Spleen (tissue), 11 donors: ENCODE results near the gene PDIA5. TPM values are rescaled to one million over a fixed set of nuclear protein-coding genes. Genes with fewer than 3 reads are reported as not detected.

Source experiments
- DNase-seq: peaks from one replicate; pipeline ENCODE4 v3.0.0-alpha.2; 2020
- H3K27ac ChIP-seq, 8 donors: fragments of 200-600 bp; sonication (generic) in 7 of 8; 1 replicate in 4 of 8; 2 replicates in 4 of 8; pipeline versions ENCODE4 v1.5.0 to v1.8.0; 2016 to 2021; ENCODE audit warnings: inconsistent platforms in 4 of 8, mild to moderate bottlenecking in 4 of 8, moderate library complexity in 1 of 8
- H3K27me3 ChIP-seq, 7 donors: fragments of 200-600 bp; sonication (generic) in 6 of 7; replicated peaks in 1 of 7; 1 replicate in 4 of 7; 2 replicates in 3 of 7; pipeline versions ENCODE4 v1.5.0 to v1.8.0; 2016 to 2021; ENCODE audit warnings: inconsistent platforms in 3 of 7, mild to moderate bottlenecking in 1 of 7
- H3K36me3 ChIP-seq, 6 donors: fragments of 200-600 bp; sonication (generic) in 5 of 6; 1 replicate in 4 of 6; 2 replicates in 2 of 6; pipeline versions ENCODE4 v1.5.0 to v1.8.0; 2016 to 2021; ENCODE audit warnings: inconsistent platforms in 2 of 6
- H3K4me1 ChIP-seq, 6 donors: fragments of 200-600 bp; sonication (generic) in 5 of 6; 1 replicate in 3 of 6; 2 replicates in 3 of 6; pipeline versions ENCODE4 v1.5.0 to v1.8.0; 2016 to 2021; ENCODE audit warnings: inconsistent platforms in 3 of 6
- H3K4me3 ChIP-seq, 8 donors: fragments of 200-600 bp; sonication (generic) in 7 of 8; 1 replicate in 4 of 8; 2 replicates in 4 of 8; pipeline versions ENCODE4 v1.5.0 to v1.8.0; 2016 to 2021; ENCODE audit warnings: inconsistent platforms in 4 of 8, mild to moderate bottlenecking in 4 of 8, moderate library complexity in 2 of 8
- H3K9me3 ChIP-seq, 8 donors: fragments of 200-600 bp; sonication (generic) in 7 of 8; 1 replicate in 4 of 8; 2 replicates in 4 of 8; pipeline versions ENCODE4 v1.5.0 to v1.8.0; 2016 to 2021; ENCODE audit warnings: inconsistent platforms in 4 of 8
- CTCF ChIP-seq, 11 experiments: fragments of 200-600 bp in 7 of 11; fragments of 450-650 bp in 4 of 11; sonication (generic) in 4 of 11; IDR thresholded peaks in 8 of 11; conservative IDR thresholded peaks in 3 of 11; 1 replicate in 7 of 11; 2 replicates in 4 of 11; pipeline versions ENCODE4 v1.4.0 to v1.8.0; 2016 to 2021; ENCODE audit warnings: antibody characterized with exemption in 11 of 11, inconsistent platforms in 4 of 11, mild to moderate bottlenecking in 1 of 11
- POLR2A ChIP-seq, 3 donors: fragments of 450-650 bp; IDR thresholded peaks; one replicate each; pipeline ENCODE4 v1.5.1; 2017; ENCODE audit warnings: antibody characterized with exemption in 3 of 3, mild to moderate bottlenecking in 1 of 3
- POLR2AphosphoS5 ChIP-seq, 3 donors: sonication (generic); formaldehyde crosslinking; IDR thresholded peaks; one replicate each; pipeline ENCODE4 v1.5.1; 2017; ENCODE audit warnings: antibody characterized with exemption in 3 of 3
- WGBS, 5 donors: extraction: QIAGEN DNeasy Blood & Tissue Kit in 3 of 5; methylation state at CpG; one replicate each; pipeline versions ENCODE4 v1.1.5 to v1.1.7; 2013 to 2018; 5-methylcytosine and 5-hydroxymethylcytosine counted together
- intact Hi-C: fragments of 100-400 bp; cut with DNase I; formaldehyde crosslinking; loops from one replicate; pipeline ENCODE4 v1.15.0; 2023; ENCODE audit warnings: low total_unique reads
- polyA plus RNA-seq, 3 donors: library from polyadenylated mRNA; stranded (reverse); fragments of 200-250 nt; gene quantifications; one replicate each; pipeline ENCODE4 v1.2.1, GENCODE V29; 2013
- total RNA-seq, 7 donors: library from RNA; depleted of rRNA in 3 of 7; stranded (reverse); fragments of >200 nt in 3 of 7; fragmentation: NEBNext Ultra II Directional in 4 of 7; extraction: Animal tissue kit (Norgen Biotek cat#: 25700) in 4 of 7; gene quantifications; one replicate each; pipeline versions ENCODE4 v1.1.0 to v1.2.1, GENCODE V29; 2016 to 2021
- donor health status: healthy with polysubstance abuse.
- donor health status: DM: no; HTN: no; CAD: no; lungs with moderate emphysema.
- donor health status: DM: no; HTN: no; CAD: no.
- donor health status: Bipolar disorder and iron deficiency.
- donor health status: healthy.
- donor health status: DM: no; HTN: no; CAD: no.
- donor health status: DM: yes; HTN: yes; CAD: no.

PDIA5 gene
- total and polyA plus RNA-seq, 10 donors = 5.8 to 30.2 (median 19.7) TPM

GRCh38 chr3:123090728-123091531 lies 24.1 kb downstream of the PDIA5 start:
- no peak for DNase-seq
- WGBS, 5 donors = 71 to 85% (median 75%) methylated on average over 12 of the region's 12 CpGs
- no peak for TF ChIP-seq CTCF (IDR thresholded peaks at IDR 0.05 in 8 of 11, conservative IDR thresholded peaks at IDR 0.05 in 3 of 11)
- no peak for TF ChIP-seq POLR2AphosphoS5 (IDR thresholded peaks at IDR 0.05)
- TF ChIP-seq POLR2A (IDR thresholded peaks at IDR 0.05) = no peak
- intact Hi-C loops = no loop called here
- no peak overlapping the region for H3K27ac ChIP-seq
- no peaks in the 10 kb centered on the region for H3K27me3 ChIP-seq
- H3K36me3 ChIP-seq = peaks cover 0 to 65% (median 15%) of the 10 kb centered on the region in 6 donors
- H3K4me1 ChIP-seq = peaks cover 0 to 24% (median 13%) of the 10 kb centered on the region in 6 donors
- no peak overlapping the region for H3K4me3 ChIP-seq
- H3K9me3 ChIP-seq = no peaks in the 10 kb centered on the region

- TF ChIP-seq POLR2A (IDR thresholded peaks at IDR 0.05) (no peak), POLR2AphosphoS5 (IDR thresholded peaks at IDR 0.05) (no peak), CTCF (IDR thresholded peaks at IDR 0.05 in 8 of 11, conservative IDR thresholded peaks at IDR 0.05 in 3 of 11) (no peak)
- Histone ChIP-seq H3K27me3 (no peaks in the 10 kb centered on the region), H3K9me3 (no peaks in the 10 kb centered on the region), H3K4me3 (no peak overlapping the region), H3K27ac (no peak overlapping the region), H3K36me3 (peaks cover 0 to 78% (median 15%) of the 10 kb centered on the region in 6 donors), H3K4me1 (peaks cover 0 to 23% (median 14%) of the 10 kb centered on the region in 6 donors)
- DNase-seq = peak; percentile 58
- intact Hi-C loops = no loop called here
- 91 to 100% (median 97%) methylated on average over 3 of the region's 3 CpGs for WGBS, 5 donors
Observed at GRCh38 chr3:123092243-123092642, 25.4 kb downstream of the PDIA5 start.

- WGBS, 5 donors = 88 to 99% (median 94%) methylated on average over 8 of the region's 8 CpGs
- H3K4me1 ChIP-seq = peaks cover 0 to 23% (median 14%) of the 10 kb centered on the region in 6 donors
- intact Hi-C loops = no loop called here
Observed at GRCh38 chr3:123093696-123094095, 26.9 kb downstream of the PDIA5 start.

More at GRCh38 chr3:123093696-123094095, 26.9 kb downstream of the PDIA5 start:
- Histone ChIP-seq H3K4me3 (no peak overlapping the region), H3K27ac (no peak overlapping the region), H3K27me3 (no peaks in the 10 kb centered on the region), H3K36me3 (peaks cover 0 to 93% (median 15%) of the 10 kb centered on the region in 6 donors), H3K9me3 (no peaks in the 10 kb centered on the region)
- DNase-seq = peak; percentile 47
- TF ChIP-seq POLR2A (IDR thresholded peaks at IDR 0.05) (no peak), POLR2AphosphoS5 (IDR thresholded peaks at IDR 0.05) (no peak), CTCF (IDR thresholded peaks at IDR 0.05 in 8 of 11, conservative IDR thresholded peaks at IDR 0.05 in 3 of 11) (no peak)
